GM21381 (cell line): ENCODE data around the gene HMGN5.

ENCODE experiments used
- ATAC-seq: cut with Tn5 transposase; IDR thresholded peaks from one replicate; pipeline ENCODE4 v1.9.1; 2021; ENCODE audit warnings: mild to moderate bottlenecking, moderate library complexity; ENCODE audit not compliant: unreplicated experiment

Gene HMGN5, protein sequence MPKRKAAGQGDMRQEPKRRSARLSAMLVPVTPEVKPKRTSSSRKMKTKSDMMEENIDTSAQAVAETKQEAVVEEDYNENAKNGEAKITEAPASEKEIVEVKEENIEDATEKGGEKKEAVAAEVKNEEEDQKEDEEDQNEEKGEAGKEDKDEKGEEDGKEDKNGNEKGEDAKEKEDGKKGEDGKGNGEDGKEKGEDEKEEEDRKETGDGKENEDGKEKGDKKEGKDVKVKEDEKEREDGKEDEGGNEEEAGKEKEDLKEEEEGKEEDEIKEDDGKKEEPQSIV

DNA sequence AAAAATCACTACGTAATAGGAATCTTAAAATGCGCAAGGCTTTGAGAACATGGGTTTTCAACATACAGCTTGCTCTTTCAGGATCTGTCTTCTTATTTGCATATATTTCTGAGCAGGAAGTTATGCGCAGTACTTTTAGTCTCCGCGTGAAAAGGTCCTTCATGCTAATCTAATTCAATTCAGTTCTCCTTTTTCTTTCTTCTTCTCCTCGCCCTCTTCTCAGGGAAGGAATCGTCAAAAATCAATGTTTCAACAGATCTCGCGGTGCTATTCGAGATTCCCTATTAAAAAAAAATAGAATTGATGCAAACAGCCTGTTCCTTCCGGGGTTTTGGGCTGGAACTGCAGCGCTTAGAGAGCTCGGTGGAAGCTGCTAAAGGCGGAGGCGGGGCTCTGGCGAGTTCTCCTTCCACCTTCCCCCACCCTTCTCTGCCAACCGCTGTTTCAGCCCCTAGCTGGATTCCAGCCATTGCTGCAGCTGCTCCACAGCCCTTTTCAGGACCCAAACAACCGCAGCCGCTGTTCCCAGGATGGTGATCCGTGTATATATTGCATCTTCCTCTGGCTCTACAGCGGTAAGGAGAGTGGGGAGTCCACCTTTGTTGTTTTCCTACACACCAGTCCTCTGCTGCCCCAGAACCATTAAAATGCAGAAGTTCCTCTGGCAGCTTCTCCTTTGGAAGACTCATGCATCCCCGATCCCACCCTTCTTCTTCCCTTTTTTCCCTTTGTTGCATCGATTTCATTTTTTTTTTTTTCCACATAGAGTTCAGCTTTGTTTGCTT is at the start of gene HMGN5, which contains the start of gene SH3BGRL:
TSS of gene HMGN5 (minus strand) at position 243 of the 785 bp plus-strand sequence. CDS start 80,364 bp downstream, outside the sequence.
TSS of gene SH3BGRL (plus strand) at position 432 of the 785 bp plus-strand sequence. CDS start at position 531, 99 bp downstream.
- peak; percentile 96 for ATAC-seq

DNA sequence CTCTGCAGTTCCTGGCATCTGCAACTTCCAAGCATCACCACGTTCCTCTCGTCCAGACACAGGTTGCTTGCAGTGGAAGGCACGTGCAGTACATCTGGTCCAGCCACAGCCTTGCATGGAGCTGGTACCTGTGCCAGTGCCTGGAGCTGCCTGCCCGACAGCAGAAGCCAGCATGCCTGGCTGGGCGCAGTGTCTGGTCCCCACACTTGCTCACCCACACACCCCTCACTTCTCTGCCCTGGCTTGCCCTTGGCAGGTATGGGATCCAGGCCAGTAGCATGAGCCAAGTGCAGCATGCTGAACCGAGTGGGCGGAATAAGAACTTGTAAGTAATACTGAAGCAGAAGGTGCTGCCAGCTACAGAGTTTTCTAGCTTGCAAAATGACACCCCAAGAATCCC is 40.0 kb upstream of the HMGN5 start:
- ATAC-seq: no peak

DNA sequence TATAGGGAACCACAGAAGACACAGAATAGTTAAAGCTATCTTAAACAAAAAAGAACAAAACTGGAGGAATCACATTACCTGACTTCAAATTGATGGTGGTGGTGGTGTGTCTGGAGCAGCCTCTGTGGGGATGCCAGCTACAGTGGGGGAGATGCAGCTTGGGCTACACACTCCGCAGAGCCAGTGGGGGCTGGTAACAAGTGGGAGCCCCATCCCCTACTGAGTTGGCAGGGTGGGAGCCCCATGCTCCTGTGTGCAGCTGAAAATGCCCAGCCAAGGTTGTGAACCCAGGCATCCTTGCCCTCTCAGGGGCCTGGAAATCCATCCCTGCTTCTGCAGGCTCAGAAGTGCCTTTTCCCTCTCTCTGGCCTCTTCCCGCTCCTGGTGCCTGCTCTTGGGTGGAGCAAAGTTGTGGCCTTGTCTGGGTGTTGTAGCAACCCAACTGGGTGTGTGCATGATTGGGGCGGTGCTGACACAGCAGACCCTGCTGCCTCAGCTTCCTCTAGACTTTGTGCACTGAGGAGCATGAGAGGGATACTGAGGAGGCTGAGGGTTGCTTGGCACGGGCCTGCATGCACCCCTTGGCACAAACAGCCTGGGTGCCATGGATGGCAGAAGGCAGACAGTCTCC is 39.1 kb upstream of the HMGN5 start:
- no peak for ATAC-seq

DNA sequence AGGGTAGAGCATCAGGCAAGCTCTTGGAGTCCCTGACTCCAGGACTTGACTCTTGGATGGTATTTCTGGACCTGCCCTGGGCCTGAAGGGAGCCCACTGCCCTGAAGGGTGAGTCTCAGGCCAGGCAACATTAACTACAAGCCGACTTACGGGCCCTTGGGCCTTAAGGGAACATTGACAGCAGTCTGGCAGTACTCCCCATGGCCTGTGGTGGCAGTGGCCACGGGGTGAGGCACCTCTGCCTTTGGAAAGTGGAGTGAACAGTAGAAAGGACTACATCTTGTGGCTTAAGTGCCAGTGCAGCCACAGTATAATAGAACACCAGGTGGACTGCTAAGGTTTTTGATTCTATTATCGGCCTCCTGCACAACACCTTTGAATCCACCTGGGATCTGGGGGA is 36.5 kb upstream of the HMGN5 start:
- no peak for ATAC-seq

DNA sequence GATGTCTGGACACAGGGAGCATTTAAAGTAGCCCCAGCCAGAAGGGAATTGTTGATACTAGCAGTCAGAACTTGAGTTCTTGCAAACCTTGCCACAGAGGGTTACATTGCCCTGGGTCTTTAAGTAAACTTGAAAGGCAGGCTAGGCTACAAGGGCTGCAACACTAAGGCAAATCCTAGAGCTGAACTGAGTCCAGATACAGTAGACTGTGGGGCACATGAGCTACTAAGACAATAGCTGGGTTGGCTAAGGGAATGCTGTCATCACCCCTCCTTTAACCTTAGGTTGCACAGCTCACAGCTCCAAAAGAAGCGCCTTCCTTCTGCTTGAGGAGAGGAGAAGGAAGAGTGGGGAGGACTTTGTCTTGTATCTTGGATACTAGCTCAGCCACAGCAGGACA is 35.8 kb upstream of the HMGN5 start:
- ATAC-seq: no peak

DNA sequence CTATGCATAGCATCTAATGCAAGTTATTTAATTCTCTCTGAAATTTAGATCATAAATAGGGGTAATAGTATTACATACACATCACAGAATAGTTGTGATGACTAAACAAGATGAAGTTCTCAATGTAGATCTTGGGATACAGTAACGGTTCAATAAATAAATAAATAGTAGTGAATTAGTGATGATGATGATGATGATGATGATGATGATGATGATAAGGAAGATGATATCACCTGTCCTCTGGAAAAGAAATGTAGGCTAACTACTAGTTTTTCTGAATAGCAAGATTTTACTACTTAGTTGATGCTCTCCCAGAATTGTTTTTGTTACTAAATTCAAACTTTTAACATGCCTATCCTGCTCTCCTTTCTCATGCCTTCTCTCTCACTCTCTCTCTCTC is 30.5 kb upstream of the HMGN5 start:
- ATAC-seq: no peak

DNA sequence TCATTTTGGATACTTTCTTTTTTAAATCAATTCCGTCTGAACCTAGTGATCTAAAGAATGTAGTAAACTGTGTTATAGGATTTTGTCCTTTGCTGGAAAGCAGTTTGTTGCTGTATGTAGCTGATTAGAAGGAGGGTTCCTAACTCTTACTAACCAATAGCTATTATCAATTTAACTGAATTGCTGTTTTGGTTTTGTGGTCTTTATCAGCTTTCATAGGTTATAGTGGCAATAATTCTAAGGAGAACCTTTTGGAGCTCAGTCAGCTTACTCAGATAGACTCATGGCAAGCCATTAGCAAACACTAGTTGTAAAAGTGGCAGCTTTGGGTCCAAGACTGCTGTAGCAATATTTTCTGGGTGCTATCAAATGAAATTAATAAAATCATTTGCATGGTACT is 29.8 kb upstream of the HMGN5 start:
- no peak for ATAC-seq

DNA sequence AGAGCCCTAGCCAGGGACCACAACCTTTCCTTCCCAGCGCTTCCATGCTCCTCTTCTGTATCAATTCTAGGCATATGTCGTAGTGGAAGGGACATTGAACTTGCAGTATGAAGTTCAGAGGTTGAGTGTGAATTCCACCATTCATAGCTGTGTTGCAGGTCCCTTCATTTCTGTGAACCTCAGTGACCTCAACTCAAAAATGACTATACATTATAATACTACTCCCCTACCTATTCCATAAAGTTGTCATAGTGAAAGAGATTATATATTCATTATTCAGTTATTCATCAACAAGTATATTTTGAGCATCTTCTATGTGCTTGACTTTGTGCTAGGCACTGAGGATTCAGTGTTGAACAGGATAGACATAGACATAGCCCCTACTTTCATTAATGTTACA is 28.2 kb upstream of the HMGN5 start:
- ATAC-seq: no peak

DNA sequence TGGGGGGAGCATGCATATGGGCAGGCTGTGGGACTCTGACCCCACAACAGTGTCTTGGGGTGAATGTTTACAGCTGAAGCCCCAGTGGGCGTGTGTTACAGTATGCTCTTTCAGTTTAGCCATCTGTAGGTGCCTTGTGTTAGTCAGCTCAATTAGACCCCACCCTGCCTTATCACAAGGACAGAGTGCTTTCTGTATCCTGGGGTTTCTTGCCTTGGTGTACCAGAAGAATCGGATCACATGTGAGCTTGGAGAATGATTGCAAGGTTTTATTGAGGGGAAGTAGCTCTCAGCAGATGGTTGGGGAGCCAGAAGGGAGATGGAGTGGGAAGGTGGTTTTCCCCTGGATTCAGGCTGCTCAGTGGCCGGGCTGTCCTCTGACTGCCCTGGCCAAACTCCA is 27.5 kb upstream of the HMGN5 start:
- ATAC-seq: no peak

DNA sequence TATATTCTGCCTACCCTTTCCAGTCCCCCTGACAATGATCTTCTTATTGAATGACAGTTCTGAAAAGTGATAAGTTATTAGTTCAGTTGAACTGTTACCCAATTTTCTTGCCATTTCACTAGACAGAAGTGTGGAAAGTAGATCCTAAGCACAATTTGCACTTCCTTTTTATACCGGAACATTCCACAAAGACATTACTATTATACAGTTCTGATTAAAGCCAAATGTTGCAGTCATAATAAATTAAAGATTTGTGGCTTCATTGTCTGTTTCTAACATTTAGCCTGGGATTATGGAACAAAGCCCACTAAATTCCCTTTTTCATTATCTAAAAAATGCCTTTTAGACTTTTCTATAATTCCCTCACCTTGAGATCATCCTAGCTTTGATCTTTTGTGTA is 14.0 kb upstream of the HMGN5 start:
- ATAC-seq: no peak

DNA sequence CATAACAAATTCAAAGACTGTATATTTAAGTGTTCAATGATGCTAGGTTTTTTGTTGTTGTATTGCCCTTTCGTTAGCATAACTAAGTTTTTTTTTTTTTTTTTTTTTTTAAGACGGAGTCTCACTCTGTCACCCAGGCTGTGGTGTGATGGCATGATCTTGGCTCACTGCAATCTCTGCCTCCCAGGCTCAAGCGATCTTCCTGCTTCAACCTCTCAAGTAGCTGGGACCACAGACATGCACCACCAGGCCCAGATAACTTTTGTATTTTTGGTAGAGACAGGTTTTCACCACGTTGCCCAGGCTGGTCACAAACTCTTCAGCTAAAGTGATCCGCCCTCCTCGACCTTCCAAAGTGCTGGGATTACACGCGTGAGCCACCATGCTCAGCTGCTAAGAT is 7.2 kb upstream of the HMGN5 start:
- ATAC-seq: no peak

DNA sequence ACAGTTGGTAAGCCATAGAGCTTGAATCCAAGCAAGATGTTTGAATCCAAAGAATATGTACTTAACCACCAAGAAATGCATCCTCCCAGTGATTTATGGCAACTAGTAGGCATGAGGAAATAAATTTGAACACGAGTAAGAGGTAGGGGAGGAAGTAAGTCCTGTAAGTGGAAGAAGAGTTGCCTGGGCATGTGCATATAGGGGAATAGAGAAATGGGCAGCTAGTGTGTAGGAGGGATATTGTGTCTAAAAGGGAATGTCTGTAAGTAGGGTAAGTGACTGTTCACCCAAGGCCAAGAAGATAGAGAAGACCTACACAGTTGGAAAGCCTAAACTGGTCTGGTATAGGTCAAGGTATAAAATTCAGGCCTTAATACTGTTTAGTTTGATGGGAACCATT is 4.8 kb upstream of the HMGN5 start:
- no peak for ATAC-seq

DNA sequence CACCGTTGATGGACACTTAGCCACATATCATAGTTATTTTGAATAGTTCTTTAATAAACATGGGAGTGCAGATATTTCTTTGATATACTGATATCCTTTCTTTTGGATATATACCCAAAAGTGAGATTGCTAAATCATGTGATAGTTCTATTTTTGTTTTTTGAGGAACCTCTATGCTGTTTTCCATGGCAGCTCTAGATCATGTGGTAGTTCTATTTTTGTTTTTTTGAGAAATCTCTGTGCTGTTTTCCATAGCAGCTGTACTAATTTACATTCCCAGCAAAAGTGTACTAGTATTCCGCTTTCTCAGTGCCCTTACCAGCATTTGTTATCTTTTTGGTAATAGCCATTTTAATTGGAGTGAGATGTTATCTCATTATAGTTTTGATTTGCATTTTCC is 3.8 kb upstream of the HMGN5 start:
- no peak for ATAC-seq

DNA sequence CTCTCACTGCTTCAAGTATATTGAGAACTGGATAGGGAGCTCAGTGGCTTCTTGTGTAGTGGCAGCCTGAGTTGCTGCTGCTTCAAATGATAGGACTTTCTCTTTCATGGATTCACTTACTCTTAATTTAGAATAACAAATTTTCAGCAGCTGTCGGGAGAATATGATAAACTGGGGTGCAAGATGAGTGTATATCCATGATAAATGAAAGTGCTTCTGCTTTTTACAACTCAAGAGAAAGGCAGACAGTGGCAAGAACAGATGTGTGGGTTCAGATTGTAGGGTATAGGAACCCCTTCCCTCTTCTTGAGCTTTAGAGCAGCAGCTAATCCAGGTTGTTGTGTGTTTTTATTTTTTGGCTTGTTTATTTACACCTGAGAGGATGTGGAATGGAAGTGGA is 1.2 kb upstream of the HMGN5 start:
- ATAC-seq: no peak

DNA sequence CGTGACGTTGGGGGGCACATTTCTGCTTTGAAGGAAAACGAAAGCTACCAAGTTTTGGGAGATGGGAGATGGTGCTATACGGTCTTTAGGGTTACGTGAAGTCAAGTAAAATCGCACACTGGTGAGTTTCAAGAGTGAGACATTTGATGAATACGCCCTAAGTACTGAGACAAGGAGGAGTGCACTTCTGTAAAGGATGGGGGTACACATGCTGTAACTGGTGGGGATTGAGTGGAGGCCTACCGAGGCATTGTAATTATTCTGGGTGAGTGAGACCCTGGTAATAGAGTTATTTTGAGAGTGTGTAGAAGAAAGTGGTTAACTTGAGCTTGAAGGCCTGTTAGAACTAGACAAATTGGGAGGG is 725 bp upstream of the HMGN5 start:
- no peak for ATAC-seq

DNA sequence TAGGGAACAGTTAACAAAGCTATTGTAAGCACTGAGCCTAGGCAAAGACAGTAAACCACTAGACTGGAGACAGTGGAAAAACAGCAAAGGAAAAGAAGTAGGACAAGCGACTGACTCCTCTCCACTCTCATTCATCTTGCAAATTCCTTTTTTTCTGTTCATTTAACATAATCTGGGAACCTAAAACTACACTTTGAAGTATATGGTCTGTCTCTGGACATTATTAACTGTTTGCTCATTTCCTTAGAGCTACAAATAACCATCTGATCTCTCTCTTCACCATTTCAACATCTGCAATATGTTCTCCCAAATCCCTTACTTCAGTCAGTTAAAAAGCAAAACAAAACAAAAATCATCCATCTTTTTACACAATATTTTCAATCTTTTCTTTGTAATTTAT is 642 bp downstream of the HMGN5 start:
- no peak for ATAC-seq

DNA sequence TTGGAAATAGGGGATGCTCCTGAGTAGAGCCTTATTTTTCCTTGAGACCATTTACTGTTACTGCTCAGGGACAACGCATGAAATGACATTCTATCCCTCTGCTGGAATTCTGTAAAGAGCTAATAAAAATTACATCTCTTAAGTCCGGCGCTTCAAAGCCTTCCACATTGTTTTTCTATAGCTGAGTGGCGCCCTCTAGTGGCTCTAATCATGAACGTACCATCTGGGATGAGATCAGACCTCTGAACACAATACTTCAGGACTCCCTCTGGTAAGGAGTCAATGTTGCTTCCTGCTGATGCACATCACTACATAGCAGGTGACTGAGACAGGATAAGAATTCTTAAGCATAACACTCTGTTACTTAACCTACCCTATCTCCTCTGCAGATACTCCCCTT is 6.0 kb downstream of the HMGN5 start:
- peak; percentile 90 for ATAC-seq

DNA sequence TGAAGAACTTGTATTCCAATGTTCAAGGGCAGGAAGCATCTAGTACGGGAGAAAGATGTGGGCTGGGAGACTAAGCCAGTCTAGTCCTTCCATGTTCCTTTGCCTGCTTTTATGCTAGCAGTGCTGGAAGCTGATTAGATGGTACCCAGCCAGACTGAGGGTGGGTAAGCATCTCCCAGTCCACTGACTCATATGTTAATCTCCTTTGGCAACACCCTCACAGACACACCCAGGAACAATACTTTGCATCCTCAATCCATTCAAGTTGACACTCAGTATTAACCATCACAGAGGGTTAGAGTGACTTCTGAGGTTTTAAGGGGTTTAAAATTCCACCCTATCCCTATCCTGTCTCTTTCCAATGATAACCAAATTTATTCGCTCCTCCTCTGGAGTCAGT is 6.5 kb downstream of the HMGN5 start:
- ATAC-seq: no peak

DNA sequence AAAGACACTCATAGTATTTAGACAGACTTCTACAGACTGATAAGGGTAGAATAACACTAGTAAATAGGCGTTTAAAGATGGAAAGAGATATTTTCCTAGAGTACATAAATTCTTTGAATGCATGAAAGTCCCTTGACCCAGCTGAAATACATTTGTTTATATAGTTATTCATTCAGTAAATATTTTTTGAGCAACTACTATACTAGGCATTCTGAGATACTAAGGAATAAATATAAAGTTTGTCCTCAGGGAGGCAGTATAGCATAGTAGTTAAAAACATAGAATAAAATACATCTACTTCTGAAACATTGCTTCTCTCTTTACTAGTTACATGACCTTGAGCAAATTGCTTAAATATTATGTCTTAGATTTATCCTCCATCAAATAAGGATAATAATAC is 27.4 kb downstream of the HMGN5 start:
- no peak for ATAC-seq

DNA sequence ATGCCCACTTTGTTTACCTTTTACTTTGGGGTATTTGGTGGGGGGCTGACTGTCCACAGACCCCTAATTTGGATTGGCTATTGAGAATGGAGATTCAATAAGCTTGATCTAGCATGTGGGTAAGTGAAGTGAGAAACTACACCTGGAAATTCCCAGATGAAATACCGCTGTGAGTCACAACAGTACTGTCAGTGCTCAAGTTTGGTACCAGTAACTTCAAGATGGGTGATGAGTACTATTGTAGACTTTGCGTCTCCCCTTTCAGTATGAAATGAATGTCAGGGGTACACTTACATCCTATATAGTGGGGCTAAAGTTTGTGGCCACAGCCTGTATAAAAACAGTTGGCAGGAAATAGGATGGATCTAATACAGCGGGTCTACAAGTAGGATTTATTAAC is 33.3 kb downstream of the HMGN5 start:
- no peak for ATAC-seq

DNA sequence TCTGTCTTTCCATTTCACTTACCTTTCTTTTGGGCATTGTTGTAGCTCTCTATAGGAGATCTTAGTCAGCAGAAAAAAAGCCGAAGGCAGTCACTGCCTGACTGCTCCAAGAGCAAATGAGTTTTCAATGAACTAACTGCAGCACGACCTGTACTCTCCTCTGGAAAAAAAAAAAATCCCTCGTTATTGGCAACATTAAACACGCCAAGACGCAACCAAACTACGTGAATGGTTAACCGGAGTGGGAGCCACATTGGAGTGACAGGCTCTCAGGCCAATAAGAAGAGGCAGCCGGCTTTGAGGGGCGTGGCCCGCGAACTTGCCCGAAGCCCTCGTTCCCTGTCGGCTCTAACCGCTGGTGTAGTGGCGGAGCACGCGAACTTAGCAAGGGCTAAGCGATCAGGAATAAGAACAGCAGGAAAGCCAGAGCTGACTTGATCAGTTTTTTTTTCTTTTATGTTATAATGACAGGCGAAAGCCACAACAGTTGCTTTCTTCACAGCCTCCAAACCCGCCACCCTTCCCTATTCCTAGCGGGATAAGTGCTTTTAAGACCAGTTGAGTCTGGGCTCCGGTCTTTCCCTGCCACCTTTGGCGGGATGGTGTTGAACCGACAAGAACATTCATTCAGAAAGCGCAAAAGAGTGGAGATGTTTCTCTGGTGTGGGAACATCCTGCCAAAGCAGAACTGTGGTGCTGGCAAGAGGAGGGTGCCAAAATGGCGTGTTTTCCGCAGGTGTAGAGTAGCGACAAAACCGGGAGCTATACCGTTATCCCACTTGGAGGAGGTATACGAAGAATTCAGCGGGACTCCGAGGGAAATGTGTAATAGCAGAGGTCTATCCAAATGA is 80.0 kb downstream of the HMGN5 start:
- ATAC-seq: peak; percentile 96
